ELR (cell line): ENCODE data around the gene IQSEC3.
"Not testable (repeated sequence)": the region's sequence is repeated elsewhere in the genome, so short reads cannot be mapped to it uniquely, and the experiment has no call there.

ENCODE experiments used
- DNase-seq: peaks from one replicate; pipeline ENCODE4 v3.0.0-alpha.2; 2015; ENCODE audit warnings: low read depth

IQSEC3 gene

DNA sequence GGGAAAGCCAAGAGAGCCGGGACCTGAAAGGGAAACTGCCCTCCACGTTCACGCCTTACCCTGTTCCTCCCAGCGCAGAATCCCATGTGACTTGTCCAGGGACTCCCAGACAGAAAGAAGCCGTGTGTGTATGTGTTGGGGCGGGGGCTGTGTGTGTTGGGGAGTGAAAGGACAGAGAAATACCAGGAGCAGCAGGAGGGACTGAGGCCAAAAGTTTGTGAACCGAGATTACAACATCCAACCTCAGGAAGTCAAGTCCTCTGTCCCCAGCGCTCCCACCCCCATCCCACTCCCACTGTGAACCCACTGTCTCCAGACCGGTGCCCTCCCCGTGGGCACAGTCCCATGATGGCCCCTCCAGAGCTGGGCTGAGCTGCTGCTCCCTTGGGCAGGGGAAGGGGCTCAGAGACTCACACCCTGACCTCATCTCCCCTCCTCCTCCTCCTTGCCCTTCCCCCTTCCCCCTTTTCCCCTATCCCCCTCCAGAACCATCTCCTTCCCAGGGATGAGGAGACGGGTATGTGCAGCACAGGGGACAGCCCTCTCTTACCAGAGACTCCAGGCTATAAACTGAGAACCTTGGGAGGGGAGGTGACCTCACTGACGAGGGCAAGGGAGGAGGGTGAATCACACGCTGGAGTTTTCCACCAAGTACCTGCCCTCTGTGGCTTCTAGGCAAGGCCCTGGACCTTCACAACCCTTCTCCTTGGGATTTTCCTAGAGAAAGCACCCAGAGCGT, 147.6 kb downstream of the IQSEC3 start, which contains the start of gene SLC6A12:
TSS of gene SLC6A12 (minus strand) at position 155 of the 739 bp plus-strand sequence. CDS start 4,171 bp downstream, outside the sequence.
- DNase-seq = peak; percentile 17

DNA sequence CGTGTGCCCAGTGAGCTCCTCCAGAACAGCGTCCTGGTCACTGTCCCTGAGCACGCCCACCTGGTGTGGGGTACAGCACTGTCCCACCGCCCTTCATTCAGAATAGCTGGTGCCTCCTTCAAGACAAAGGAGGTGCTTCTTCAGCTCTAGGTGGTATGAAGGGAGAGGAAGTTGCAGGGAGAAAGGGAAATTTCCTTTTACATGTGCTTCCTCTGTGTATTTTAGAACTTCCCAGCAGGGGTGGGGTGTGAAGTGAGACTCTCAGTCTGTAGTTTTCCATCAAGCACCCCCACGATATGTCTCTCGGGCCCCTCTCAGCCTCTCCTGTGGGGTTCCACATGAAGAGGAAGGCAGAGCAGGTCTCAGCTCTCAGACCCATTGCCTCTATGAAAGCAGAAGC, 148.5 kb downstream of the IQSEC3 start:
- no peak for DNase-seq

- not testable (repeated sequence) for DNase-seq
These were observed 150.5 kb downstream of the IQSEC3 start for GRCh38 chr12:217029-217428.

GRCh38 chr12:218221-218620, 151.7 kb downstream of the IQSEC3 start:
- no peak for DNase-seq

DNA sequence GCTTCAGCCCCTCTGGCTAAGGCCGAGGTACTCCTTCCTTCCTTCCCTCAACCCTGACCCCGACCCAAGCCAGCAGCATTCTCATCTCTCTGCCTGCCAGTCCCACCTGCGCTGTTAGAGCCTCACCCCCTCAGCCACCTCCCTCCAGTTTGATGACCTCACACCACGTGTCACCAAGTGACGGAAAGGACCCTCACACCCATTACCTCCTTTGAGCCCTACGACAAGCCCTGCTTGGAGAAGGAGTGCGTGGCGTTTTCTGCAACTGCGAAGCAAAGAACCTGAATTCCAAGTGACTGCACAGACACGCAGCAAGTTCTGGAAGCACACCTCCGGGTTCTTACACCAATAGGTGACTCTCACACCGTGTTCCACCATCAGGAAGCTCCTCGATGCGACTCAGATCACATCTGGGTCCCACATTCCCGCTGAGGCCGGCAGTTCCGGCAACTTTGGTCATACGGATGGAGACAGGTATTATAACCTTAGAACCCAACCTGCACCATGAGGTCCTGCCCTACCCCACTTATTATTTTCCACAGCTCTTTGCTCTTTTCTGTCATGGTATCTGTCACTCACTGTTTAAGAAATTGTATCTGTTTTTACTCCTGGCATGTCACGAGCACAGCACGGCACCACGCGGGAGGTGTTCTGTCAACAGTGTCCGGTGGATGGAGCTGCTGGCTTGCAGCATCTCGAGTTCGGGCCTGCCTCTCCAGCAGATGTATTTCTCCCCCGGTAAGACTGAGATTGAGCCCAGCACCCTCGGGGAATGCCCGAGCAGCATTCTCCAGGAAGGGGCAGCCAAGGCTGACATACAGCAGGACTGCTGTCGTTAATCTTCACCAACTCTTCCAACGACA, 152.4 kb downstream of the IQSEC3 start:
- no peak for DNase-seq

DNA sequence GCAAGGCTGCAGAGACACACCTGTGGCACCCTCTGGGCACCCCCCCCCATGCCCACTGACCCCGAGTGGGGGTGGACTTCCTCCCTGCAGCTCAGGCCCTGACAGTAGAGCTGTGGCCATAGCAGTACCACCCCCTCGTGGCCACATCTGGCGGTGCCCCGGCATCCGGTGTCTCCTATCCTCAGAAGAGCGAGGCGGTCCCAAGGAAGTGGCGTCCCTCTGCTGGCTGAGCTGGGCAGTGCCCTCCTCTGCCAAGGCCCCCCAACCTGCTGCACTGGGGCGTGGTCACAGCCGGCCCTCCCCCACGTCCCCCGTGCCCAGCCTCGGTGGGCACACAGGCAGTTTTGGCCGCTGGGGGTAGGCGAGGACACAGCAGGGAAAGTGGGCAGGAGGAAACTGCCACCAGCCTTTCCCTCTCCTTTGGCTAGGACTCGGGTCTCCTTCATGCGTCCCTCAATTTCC, 153.4 kb downstream of the IQSEC3 start:
- DNase-seq = peak; percentile 78

GRCh38 chr12:220491-220890, 153.9 kb downstream of the IQSEC3 start:
- DNase-seq = no peak

DNA sequence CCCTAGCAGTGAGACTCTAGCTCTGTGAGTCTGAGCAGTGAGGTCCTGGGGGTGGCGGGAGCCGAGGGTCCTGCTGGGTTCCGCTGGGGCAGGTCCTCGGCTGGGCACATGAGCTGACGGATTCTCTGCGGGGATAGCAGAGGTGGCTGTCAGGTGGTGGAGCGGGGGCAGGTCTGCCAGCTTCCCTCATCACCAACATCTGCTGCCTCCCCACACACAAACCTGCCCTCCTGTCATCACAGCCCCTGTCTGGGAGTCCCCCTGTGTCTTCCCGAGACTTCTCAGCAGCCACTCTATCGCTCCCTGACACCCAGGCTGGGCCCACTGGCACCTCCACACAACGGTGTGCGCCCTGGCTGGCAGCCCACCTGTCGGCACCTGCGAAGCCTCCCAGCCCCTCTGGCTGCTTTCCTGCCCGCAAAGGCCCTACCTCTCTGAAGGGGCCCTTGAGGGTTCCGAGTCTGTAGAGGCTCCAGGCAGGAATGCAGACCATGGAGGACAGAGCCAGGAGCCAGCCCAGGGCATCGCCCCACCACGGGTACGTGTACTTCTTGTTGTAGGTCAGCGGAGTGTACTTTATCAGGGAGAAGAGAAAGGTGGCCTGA, 154.5 kb downstream of the IQSEC3 start:
- no peak for DNase-seq

DNA sequence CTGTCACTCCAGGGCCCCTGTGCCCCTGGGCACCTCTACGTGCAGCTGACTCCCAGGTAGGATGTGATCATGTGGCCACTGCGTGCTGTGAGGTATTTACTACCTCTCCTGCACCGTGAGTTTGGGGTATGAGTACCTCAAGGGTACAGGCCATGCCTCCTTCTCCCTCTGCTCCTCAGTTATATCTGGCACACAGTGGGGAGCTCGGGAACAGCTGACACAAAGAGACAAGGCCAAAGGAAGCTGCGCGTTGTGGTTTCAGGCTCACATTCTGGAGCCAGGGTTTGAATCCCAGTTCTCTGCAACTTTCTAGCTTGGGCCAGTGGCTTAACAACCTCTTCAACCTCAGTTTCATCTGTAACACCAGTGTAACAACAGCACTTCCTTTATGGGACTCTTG, 155.2 kb downstream of the IQSEC3 start:
- DNase-seq = no peak

GRCh38 chr12:223841-224240, 157.3 kb downstream of the IQSEC3 start:
- DNase-seq = no peak

GRCh38 chr12:224330-224729, 157.8 kb downstream of the IQSEC3 start:
- DNase-seq = no peak

DNA sequence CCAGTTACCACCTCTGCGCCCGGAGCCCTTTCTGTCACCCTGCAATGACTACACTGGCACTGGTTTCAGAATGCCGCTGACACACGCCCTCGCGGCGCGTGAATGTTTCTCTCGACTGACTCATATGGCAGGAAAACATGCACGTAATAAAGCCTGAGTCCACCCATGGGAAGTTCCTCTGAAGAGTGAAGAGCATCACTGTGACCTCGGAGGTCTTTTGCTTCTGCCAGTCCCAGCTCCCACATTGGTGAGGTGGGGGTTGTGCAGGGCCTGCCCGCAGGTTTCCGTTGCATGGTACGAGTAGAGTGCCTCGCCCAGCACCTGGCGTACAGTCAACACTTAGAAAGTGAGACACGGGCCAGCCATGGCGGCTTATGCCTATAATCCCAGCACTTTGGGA, 158.4 kb downstream of the IQSEC3 start:
- DNase-seq = no peak

- no peak for DNase-seq
These were observed 159.8 kb downstream of the IQSEC3 start for GRCh38 chr12:226401-226800.

DNA sequence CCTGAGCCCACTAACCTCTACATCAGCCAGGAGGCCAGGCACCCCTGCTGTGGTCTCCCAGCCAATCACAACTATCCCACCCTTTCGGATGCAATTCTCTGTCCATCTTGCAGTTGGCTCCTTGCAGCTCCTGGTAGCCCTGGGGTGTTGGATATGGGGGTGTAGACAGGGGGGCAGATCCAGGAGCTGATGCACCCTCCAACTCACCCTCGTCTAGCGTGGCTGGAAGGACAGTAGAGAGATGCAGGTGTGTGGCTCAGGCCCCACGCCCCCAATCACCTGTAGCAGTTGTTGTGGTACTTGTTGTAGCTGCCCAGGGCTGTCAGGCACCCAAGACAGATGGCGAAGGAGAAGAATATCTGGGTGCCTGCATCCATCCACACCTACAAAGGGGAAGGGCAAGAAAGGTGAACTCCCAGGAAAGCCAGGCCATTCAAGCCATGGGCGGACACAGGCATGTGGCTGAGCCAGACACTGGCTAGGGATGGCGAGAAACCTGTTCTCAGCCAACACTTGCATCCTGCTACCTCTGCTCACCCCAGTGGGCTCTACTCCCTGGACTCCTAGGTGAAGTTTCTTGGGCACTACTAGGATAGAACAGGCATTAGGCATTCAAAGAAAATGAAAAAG, 160.8 kb downstream of the IQSEC3 start:
- no peak for DNase-seq
